ENCODE data around the gene KLK7.

The KLK7 gene

GRCh38 chr19:51012661-51013190, 29.0 kb upstream of the KLK7 start:
- peaks cover 12% of the 10 kb centered on the region for H3K27me3 ChIP-seq
- H3K9ac ChIP-seq = no peak overlapping the region
- H3K4me1 ChIP-seq = peaks cover 19% of the 10 kb centered on the region
- no peaks in the 10 kb centered on the region for H3K9me3 ChIP-seq
- no peak overlapping the region for H3K27ac ChIP-seq
- TF ChIP-seq Cebpa-rat (IDR thresholded peaks at IDR 0.05) = no peak
- no peaks in the 10 kb centered on the region; the same call in 1 of the 2 replicates for H4K20me1 ChIP-seq
- no peaks in the 10 kb centered on the region for H3K36me3 ChIP-seq
- H3K4me3 ChIP-seq = no peak overlapping the region
- peak overlapping the region; percentile 42 for H3K4me2 ChIP-seq

GRCh38 chr19:51010066-51010795, 26.5 kb upstream of the KLK7 start:
- H3K4me1 ChIP-seq = peaks cover 17% of the 10 kb centered on the region
- H3K9me3 ChIP-seq = no peaks in the 10 kb centered on the region
- H4K20me1 ChIP-seq = no peaks in the 10 kb centered on the region
- H3K36me3 ChIP-seq = no peaks in the 10 kb centered on the region
- H3K4me3 ChIP-seq = no peak overlapping the region
- H3K4me2 ChIP-seq = no peak overlapping the region
- H3K27ac ChIP-seq = no peak overlapping the region
- H3K9ac ChIP-seq = no peak overlapping the region
- no peak for TF ChIP-seq Cebpa-rat (IDR thresholded peaks at IDR 0.05)
- H3K27me3 ChIP-seq = no peaks in the 10 kb centered on the region

DNA sequence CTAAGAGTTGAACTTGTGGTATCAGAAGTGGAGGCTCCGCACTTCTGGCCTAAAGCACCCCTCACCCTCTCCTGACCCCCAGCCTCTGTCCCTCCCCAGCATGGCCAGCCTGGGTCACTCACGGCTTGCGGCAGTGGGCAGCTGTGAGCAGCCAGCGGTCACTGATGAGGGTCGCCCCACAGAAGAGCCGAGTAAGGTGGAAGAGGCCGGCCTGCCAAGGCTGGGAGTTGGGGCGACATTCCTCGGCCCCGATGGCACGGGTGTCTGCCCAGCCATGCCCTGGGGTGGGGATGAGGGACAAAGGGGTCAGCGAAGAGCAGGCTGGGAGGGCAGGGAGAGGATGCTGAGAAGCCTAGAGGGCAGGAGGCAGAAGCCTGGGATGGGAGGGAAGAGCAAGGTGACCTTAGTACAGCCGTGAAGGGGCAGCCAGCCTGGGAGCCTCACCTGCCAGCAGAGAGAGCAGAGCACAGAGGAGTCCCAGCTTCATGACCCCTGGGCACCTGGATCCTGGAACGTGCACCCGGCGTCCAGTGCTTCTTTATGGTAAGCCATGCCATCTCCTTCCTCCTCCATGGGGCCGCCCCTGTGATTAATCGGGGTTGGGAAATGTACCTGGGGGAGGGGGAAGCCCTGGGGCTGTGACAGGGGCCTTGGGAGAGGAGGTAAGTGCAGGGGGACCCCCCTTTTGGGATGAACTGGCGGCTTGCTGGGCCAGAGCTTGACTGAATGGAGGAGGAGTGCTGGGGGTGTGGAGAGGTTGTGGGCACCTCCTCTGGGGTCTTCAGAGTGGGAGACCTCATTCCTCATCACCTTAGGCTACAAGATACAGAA, 25.6 kb upstream of the KLK7 start:
- Histone ChIP-seq H3K4me1 (peaks cover 17% of the 10 kb centered on the region), H3K9ac (no peak overlapping the region), H3K4me3 (no peak overlapping the region), H3K36me3 (no peaks in the 10 kb centered on the region), H3K4me2 (no peak overlapping the region), H4K20me1 (no peaks in the 10 kb centered on the region), H3K9me3 (no peaks in the 10 kb centered on the region), H3K27me3 (no peaks in the 10 kb centered on the region), H3K27ac (no peak overlapping the region)
- no peak for TF ChIP-seq Cebpa-rat (IDR thresholded peaks at IDR 0.05)

- Histone ChIP-seq H3K27ac (no peak overlapping the region), H3K4me2 (no peak overlapping the region), H3K36me3 (no peaks in the 10 kb centered on the region), H3K9me3 (no peaks in the 10 kb centered on the region), H3K27me3 (no peaks in the 10 kb centered on the region), H3K4me1 (peaks cover 6% of the 10 kb centered on the region), H3K4me3 (no peak overlapping the region), H3K9ac (no peak overlapping the region), H4K20me1 (no peaks in the 10 kb centered on the region)
- no peak for TF ChIP-seq Cebpa-rat (IDR thresholded peaks at IDR 0.05)
Measured at GRCh38 chr19:51007488-51007887, 23.8 kb upstream of the KLK7 start.

GRCh38 chr19:51006406-51006805, 22.7 kb upstream of the KLK7 start:
- H3K9me3 ChIP-seq = no peaks in the 10 kb centered on the region
- no peak overlapping the region for H3K4me2 ChIP-seq
- peaks cover 12% of the 10 kb centered on the region for H3K4me1 ChIP-seq
- no peaks in the 10 kb centered on the region for H3K27me3 ChIP-seq
- no peak overlapping the region for H3K27ac ChIP-seq
- H3K36me3 ChIP-seq = no peaks in the 10 kb centered on the region
- no peak overlapping the region for H3K4me3 ChIP-seq
- no peak for TF ChIP-seq Cebpa-rat (IDR thresholded peaks at IDR 0.05)
- H3K9ac ChIP-seq = no peak overlapping the region
- H4K20me1 ChIP-seq = no peaks in the 10 kb centered on the region

GRCh38 chr19:51005248-51005647, 21.5 kb upstream of the KLK7 start:
- H3K4me1 ChIP-seq = peaks cover 12% of the 10 kb centered on the region
- TF ChIP-seq Cebpa-rat (IDR thresholded peaks at IDR 0.05) = no peak
- no peaks in the 10 kb centered on the region for H3K9me3 ChIP-seq
- H4K20me1 ChIP-seq = no peaks in the 10 kb centered on the region
- no peak overlapping the region for H3K4me3 ChIP-seq
- no peaks in the 10 kb centered on the region for H3K27me3 ChIP-seq
- no peaks in the 10 kb centered on the region for H3K36me3 ChIP-seq
- H3K9ac ChIP-seq = no peak overlapping the region
- no peak overlapping the region for H3K4me2 ChIP-seq
- no peak overlapping the region for H3K27ac ChIP-seq

DNA sequence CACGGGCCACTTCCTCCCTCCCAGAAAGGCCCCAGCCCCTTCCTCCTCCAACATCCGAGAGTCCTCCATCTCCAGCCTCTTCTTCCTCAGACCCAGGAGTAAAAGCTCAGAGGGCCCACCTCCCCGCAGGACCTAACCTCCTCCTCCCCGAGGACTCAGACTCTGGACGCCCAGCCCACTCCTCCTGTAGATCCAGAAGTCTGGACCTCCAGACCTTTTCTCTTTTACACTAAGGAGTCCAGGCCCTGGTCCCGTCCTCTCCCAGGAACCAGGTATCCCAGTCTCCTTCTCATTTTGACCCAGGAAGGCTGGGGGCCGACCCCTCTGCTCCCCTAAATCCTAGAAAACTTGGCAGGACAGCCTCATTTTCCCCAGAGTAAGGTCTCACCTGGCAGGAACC, 19.6 kb upstream of the KLK7 start:
- H3K27ac ChIP-seq = no peak overlapping the region
- H3K4me1 ChIP-seq = peaks cover 12% of the 10 kb centered on the region
- H3K9me3 ChIP-seq = no peaks in the 10 kb centered on the region
- no peak overlapping the region for H3K4me3 ChIP-seq
- no peak overlapping the region for H3K9ac ChIP-seq
- H3K4me2 ChIP-seq = no peak overlapping the region
- H4K20me1 ChIP-seq = no peaks in the 10 kb centered on the region
- H3K27me3 ChIP-seq = no peaks in the 10 kb centered on the region
- no peaks in the 10 kb centered on the region for H3K36me3 ChIP-seq
- no peak for TF ChIP-seq Cebpa-rat (IDR thresholded peaks at IDR 0.05)

- no peaks in the 10 kb centered on the region for H3K27me3 ChIP-seq
- TF ChIP-seq Cebpa-rat (IDR thresholded peaks at IDR 0.05) = no peak
- H3K27ac ChIP-seq = no peak overlapping the region
- H3K4me3 ChIP-seq = no peak overlapping the region
- H3K9ac ChIP-seq = no peak overlapping the region
- H3K36me3 ChIP-seq = no peaks in the 10 kb centered on the region
- H3K9me3 ChIP-seq = no peaks in the 10 kb centered on the region
- H3K4me1 ChIP-seq = peaks cover 12% of the 10 kb centered on the region
- peak overlapping the region; percentile 42 for H3K4me2 ChIP-seq
- H4K20me1 ChIP-seq = no peaks in the 10 kb centered on the region
Measured at GRCh38 chr19:51002542-51003311, 19.0 kb upstream of the KLK7 start.

DNA sequence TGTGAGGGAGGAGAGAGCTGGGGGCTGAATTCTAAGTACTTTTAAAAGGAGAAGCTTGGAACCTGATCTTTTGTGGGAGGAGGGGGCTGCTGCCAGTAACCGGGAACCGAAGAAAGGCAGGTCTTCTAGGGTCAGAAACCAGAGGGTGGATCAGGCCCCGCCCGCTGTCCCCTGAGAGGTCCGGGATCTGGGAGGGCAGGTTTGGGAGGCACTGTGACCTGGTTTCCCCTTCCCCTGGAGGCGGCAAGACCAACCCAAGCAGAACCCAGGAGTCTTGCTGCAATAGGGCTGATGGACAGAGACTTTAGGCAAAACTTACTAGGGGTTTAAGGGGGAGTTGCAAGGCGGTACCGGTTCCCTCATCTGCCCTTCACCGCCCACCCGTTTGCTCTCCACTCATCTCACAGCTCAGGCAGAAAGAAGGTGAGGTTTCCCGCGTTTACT, 18.4 kb upstream of the KLK7 start:
- Histone ChIP-seq H3K27ac (no peak overlapping the region), H3K4me2 (peak overlapping the region; percentile 42), H3K4me3 (no peak overlapping the region), H3K27me3 (no peaks in the 10 kb centered on the region), H4K20me1 (no peaks in the 10 kb centered on the region), H3K9me3 (no peaks in the 10 kb centered on the region), H3K9ac (no peak overlapping the region), H3K36me3 (no peaks in the 10 kb centered on the region), H3K4me1 (peaks cover 12% of the 10 kb centered on the region)
- TF ChIP-seq Cebpa-rat (IDR thresholded peaks at IDR 0.05) = no peak
